H7 (cell line): Measurements from ENCODE around the gene BRD1. TPM values are rescaled to one million over a fixed set of nuclear protein-coding genes. Genes with fewer than 3 reads are reported as not detected.
"Not testable (repeated sequence)": the region's sequence is repeated elsewhere in the genome, so short reads cannot be mapped to it uniquely, and the experiment has no call there.

ENCODE experiments used
- DNase-seq: peaks from one replicate; pipeline ENCODE4 v3.0.0; 2012
- H3K27me3 ChIP-seq: 2 replicates; pipeline ENCODE4 v1.6.0; 2011; ENCODE audit warnings: mild to moderate bottlenecking, low read length; ENCODE audit not compliant: control insufficient read depth, insufficient read depth
- H3K36me3 ChIP-seq: replicated peaks from 2 replicates; pipeline ENCODE4 v1.5.1; 2011; ENCODE audit warnings: low read length; ENCODE audit not compliant: control insufficient read depth, insufficient read depth
- H3K4me3 ChIP-seq: 2 replicates; pipeline ENCODE4 v1.5.1; 2011; ENCODE audit warnings: low read depth, mild to moderate bottlenecking, control low read depth, low read length, moderate library complexity; ENCODE audit not compliant: insufficient read depth
- total RNA-seq: library from RNA; depleted of rRNA; stranded (reverse); fragments of >200 nt; shearing (Covaris generic); gene quantifications from 2 replicates; pipeline ENCODE4 v1.2.3, GENCODE V29; 2014

Gene BRD1
- total RNA-seq, 1 experiment from 2014 or later = 24.9 TPM

DNA sequence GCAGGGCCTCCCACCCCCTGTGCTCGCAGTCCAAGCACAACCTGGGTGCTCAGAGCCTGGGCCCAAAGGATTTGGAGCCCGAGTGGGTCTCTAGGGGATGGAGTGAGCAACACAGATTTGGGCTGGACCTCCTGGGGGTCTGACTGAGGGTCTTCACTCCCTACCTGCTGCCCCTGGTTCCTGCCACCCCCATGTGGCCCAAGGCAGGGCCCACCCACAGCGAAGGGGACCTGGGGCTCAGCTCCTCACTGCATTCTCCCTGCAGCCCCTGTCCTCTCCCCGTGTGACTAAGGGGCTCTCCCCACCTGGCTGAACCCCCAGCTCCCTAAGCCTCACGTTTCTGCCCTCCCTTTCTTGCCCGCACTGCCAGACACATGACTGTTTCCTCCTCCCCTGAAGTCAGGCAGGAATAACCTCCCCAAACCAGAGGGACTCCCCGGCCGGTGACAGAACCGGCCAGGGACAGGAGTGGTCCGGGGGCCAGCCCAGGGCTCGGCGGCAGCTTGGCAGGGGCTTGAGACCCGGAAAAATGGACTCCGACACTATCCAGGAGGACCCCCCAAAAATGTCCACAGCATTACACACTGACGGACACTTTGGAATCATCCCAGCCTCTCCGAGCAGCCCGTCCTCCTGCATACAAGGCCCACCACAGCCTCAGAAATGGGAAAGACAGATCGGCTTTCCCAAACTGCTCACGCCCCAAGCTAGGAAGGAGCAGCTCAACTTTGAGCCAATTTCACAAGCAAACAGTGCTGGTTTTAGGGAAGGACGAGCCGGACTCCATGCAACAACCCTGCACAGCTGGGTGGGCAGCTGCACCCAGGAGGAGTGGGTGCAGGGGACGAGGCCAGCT is 57.8 kb downstream of the BRD1 start:
- Histone ChIP-seq H3K4me3 (no peak overlapping the region), H3K27me3 (no peaks in the 10 kb centered on the region)
- DNase-seq = peak; percentile 52

DNA sequence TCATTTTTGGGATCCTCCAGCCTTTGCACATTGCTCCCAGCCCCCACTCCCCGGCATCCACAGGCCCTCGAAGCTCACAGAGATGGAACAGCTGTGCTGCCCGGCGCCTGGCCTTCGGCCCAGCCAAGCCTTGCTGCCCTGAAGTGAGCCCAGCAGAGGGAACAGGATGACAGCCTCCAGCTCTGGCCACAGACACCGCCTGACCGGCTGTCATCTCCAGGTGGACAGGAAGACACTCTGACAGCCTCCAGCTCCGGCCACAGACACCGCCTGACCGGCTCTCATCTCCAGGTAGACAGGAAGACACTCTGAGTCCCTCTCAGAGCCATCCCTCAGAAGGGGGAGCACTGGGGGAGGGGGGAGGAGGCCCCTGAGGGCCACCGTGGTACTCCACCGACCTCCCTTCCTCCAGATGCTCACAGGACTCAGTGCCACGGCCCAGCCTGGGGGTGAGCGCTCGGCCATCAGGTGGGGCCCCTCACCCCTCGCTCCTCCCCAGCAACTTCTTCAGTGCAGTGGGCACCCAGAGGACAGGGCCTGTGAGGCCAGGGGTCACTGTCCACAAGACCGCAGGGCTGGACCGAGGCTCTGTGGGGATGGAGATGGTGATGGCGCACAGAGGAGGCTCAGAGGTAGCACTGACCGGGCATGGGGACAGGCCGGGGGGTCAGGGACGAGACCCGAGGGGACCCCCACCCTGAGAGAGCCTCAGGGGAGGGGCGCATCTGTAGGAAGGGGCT is 58.6 kb downstream of the BRD1 start:
- DNase-seq = peak; percentile 61

More for the DNA sequence above, 57.8 kb downstream of the BRD1 start:
- H3K36me3 ChIP-seq = no peaks in the 10 kb centered on the region; the same call in none of the 2 replicates

DNA sequence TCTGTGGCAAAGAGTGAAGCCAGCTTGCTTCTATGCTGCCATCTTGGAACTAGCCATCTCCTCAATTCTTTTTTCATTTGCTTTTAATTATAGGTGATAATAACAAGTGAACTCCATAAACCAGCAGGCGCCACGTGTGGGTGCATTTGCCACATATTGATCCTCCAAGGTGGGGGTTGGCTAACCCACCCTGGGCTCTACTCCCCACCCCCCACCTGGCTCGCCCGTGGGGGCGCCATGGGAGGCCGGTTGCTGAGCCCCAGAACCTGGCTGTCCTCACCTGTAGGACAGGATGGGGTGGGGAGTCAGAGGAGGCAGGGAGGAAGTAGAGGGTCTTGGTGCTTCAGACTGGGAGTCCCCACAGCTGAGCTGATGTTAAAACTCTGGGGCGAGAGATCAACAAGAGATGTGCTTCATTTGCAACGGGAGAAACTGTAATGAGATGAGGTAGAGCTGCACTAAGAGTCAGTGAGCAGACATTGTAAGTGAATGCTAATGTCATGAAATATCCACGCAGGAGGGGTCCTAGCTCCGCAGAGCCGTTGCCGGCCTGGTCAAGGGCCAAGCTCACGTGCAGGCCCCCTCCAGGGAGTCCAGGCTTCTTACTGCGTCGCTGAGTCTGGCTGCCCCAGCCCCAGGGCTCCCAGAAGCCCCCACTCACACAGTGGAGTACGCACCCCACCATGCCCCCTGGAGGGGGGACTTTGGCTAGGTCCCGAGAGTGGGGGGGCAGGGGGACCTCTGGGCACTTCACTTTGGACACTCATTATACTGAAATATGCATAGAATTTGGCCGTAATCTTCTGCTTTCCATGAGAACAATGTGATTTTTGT is 59.4 kb downstream of the BRD1 start:
- Histone ChIP-seq H3K27me3 (no peaks in the 10 kb centered on the region), H3K4me3 (no peak overlapping the region), H3K36me3 (no peaks in the 10 kb centered on the region)
- DNase-seq = peak; percentile 66

More for the DNA sequence above, 58.6 kb downstream of the BRD1 start:
- no peaks in the 10 kb centered on the region for H3K36me3 ChIP-seq
- no peak overlapping the region for H3K4me3 ChIP-seq
- H3K27me3 ChIP-seq = no peaks in the 10 kb centered on the region

DNA sequence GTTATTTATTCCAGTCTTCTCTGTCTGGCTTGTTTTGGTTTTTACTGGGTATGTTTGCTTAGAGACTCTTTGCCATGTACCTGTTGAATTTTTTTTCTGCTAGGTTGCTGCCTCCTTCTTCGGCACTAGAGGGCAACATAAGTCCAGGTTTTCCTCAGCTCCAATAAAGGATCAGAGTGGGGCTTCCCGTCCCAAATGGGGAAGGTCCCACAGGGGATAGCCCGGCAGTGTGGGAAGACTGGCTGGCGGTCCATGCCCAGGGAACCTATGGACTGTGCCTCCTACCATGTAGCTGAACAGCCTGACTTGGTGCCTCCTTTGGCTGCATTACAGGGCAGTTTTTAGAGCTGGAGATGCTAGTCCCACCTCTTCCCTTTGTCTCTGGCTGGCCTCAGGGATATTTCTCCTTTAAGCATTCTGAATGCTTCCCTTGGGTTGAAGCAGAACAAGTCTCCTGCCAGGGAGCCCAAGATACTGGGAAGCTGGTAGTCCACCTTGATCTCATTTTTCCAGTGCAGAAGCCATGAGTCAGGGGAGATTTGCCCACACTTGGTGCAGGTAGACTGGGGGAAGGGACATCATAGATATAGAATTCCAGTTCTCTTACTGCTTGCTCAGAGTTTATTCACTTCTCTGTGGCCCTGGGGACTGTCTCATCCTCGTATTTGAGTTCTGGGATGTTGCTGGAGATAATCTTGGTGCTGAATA is 60.2 kb downstream of the BRD1 start:
- no peaks in the 10 kb centered on the region for H3K36me3 ChIP-seq
- H3K4me3 ChIP-seq = no peak overlapping the region
- peak; percentile 90 for DNase-seq
- H3K27me3 ChIP-seq = no peaks in the 10 kb centered on the region

DNA sequence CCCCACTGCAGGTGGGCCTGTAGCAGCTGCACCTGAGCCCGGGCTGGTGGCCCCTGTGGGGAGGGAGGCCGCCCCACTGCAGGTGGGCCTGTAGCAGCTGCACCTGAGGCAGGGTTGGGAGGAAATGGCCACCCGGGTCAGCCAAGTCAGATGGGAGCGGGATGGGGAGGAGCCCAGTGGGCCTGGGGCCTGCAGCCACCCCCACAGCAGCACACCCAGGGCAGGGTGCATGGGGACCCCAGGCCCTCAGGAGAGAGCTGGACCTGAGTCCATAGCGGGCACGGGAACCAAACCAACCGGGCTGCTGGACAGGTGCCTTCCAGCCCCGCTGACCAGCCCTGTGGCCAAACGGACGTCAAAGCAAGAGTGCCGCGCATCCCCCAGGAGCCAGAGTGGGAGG is 61.7 kb downstream of the BRD1 start:
- no peaks in the 10 kb centered on the region for H3K36me3 ChIP-seq
- peak; percentile 58 for DNase-seq
- no peak overlapping the region for H3K4me3 ChIP-seq
- H3K27me3 ChIP-seq = no peaks in the 10 kb centered on the region

DNA sequence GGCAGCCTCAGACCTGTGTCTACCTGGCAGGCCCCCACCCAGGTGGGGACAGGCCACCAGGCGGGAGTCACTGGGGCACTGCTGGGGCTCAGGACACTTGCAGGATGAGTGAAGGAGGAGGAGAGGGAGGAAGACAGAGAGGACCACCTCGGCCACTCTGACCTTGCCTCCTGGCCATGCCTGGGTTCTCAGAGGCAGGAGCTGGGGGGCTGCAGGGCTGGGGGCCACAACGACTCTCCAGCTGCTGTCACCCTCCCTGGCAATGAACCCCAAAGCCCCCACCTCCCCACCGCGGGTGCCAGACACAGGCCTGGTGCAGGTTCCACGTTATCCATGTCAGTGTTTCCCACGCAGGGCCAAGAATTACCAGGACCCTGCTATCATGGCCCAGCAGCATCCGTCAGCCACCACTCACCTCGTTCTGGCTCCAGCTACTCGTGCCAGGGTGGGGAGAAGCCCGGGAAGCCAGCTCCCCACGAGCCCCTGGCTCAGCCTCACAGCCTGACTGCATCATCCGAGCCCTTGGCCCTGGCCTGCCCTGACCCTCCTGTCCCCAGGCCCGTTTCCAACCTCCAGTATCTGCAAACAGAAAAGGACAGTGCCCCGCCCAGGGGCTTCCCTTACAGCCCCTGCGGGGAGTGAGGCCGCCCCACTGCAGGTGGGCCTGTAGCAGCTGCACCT is 62.4 kb downstream of the BRD1 start:
- peak; percentile 54 for DNase-seq
- Histone ChIP-seq H3K4me3 (no peak overlapping the region), H3K27me3 (no peaks in the 10 kb centered on the region), H3K36me3 (no peaks in the 10 kb centered on the region)

DNA sequence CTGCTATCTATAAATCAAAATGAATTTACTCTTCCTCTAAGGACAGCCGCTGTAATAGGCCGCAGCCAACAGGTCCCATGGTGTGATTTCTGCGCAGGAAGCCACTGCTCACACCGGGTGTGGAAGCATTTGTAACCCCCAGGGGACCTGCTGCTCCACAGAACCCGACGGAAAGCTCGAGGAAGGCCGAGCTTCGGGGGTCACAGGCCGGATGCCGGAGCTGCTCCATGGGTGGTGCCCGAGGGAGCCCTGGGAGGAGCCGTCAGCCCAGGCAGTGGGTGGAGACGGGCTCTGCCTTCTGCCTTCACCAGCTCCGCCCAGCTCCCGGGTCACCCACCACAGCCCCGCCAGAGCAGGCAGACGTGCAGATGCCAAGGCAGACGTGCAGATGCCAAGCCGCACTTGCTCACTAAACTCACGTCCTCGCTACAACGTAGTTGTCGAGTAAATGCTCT is 63.5 kb downstream of the BRD1 start:
- H3K27me3 ChIP-seq = no peaks in the 10 kb centered on the region
- no peaks in the 10 kb centered on the region for H3K36me3 ChIP-seq
- no peak overlapping the region for H3K4me3 ChIP-seq
- peak; percentile 83 for DNase-seq

DNA sequence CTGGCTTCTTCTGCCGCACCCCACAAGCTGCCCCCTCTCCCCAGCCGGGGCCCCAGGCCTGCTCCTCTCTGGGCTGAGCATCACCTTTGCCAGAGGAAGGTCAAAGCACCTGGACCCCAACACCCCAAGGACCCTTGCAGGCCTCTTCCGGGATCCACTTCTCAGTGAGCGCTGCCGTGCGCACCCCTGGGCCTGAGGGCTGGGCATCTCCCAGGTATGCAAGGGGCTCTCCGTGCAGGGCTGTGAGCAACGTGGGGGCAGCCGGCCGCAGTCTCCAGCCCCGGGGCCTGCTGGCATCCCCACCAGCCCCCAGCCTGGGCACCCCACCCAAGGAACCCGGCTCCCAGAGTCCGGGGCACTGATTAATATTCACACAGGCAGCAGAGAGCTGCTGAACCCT is 64.0 kb downstream of the BRD1 start:
- DNase-seq = no peak
- H3K36me3 ChIP-seq = no peaks in the 10 kb centered on the region
- H3K4me3 ChIP-seq = no peak overlapping the region
- no peaks in the 10 kb centered on the region for H3K27me3 ChIP-seq

DNA sequence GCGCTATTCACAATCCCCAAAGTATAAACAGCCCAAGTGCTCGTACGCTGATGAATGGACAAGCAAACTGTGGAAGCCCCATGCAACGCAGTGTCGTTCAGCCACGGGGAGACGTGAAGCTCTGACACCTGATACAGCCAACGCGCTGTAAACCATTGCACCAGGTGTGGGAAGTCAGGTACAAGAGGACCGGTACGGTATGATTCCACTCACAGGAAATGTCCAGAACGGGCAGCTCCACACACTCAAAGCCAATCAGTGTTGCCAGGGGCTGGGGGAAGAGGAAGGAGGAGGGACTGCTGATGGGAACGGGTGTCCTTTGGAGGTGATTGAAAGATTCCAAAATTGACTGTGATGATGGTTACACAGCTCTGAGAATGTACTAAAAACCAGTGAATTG is 64.5 kb downstream of the BRD1 start:
- no peak for DNase-seq
- no peaks in the 10 kb centered on the region for H3K27me3 ChIP-seq
- H3K36me3 ChIP-seq = no peaks in the 10 kb centered on the region
- H3K4me3 ChIP-seq = no peak overlapping the region

DNA sequence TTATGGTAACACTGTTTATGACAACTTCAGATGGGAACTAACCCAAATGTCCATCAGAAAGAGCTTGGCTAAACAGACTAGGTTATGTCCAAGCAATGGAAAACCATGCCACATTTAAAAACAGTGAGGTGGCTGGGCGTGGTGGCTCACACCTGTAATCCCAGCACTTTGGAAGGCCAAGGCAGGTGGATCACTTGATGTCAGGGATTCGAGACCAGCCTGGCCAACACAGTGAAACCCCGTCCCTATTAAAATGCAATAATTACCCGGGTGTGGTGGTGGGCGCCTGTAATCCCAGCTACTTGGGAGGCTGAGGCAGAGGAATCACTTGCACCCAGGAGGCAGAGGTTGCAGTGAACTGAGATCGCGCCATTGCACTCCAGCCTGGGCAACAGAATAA is 65.1 kb downstream of the BRD1 start:
- not testable (repeated sequence) for DNase-seq, H3K27me3 ChIP-seq, H3K36me3 ChIP-seq, H3K4me3 ChIP-seq

DNA sequence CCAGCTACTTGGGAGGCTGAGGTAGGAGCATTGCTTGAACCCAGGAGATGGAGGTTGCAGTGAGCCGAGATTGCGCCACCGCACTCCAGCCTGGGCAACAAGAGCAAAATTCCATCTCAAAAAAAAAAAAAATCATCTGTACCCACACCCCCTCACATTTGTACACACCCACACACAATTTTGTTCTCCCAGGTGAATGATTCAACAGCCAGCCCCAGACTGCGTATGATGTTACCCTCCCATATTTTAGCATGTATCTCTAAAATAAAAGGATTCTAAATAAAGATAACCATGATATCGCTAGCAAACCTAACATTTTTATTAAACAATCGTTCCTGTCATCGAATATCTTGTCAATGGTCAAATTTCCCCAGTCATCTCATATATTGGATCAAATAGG is 65.8 kb downstream of the BRD1 start:
- no peak for DNase-seq
- Histone ChIP-seq H3K36me3 (no peaks in the 10 kb centered on the region), H3K27me3 (no peaks in the 10 kb centered on the region), H3K4me3 (no peak overlapping the region)

DNA sequence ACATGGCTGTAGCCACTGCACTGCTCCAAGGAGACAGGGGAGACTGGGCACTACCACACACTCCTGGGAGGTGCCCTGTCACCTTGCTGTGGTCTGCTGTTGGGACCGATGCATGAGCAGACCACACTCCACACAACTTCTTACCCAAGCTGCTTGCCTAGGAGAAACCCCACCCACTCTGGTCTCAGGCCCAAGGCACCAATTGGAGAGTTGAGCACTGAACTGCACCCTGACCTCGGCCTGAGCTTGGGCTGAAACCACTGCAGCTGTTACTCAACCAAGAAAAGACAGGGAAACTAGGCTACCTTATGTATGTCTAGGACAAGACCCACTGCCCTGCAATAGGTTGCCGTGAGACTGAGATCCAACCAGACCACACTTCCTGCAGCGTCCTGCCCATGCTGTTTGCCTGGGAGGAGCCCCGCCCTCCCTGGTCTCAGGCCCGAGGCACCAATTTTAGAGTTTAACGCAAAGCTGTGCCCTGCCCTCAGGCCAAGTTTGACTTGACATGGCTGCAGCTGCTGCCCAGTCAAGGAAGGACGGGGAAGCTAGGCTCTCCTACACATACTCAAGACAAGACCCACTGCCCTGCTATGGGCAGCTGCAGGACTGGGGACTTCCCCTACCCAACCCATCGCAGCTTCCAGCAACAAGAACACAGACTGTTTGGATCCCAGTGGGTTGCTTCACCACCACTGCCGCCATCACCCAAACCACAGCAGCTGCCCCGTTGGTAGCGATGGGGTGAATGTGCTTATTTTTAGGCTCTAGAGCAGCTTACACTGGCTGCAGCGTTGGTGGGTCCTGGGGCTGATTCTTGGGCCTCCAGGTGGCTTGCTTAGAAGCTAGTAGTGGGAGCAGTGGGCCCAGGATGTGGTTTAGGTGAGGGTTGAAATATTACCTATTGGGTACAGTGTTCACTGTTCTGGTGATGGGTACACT is 66.8 kb downstream of the BRD1 start:
- no peak for DNase-seq
- no peaks in the 10 kb centered on the region for H3K27me3 ChIP-seq
- no peaks in the 10 kb centered on the region for H3K36me3 ChIP-seq
- H3K4me3 ChIP-seq = no peak overlapping the region

DNA sequence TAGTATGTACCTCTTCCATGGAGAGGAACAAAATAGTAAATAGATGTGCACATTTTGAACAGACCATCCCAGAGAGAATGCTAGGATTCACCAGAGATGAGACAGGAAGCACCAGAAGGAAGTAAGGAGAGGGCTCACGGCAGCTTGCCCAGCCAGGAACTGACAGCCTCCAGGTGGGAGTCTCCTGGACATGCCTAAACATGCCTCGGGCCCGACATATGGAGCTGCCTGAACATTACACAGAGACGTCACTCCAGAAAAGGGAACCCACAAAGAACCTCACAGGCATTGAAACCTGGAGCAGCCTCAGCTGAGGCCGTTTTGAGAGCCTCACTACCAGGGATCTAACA is 67.4 kb downstream of the BRD1 start:
- no peaks in the 10 kb centered on the region for H3K27me3 ChIP-seq

More for the DNA sequence above, 67.4 kb downstream of the BRD1 start:
- H3K36me3 ChIP-seq = no peaks in the 10 kb centered on the region
- DNase-seq = no peak
- no peak overlapping the region for H3K4me3 ChIP-seq
